HepG2 (cell line): ENCODE results near the gene ATP9A. TPM values are rescaled to one million over a fixed set of nuclear protein-coding genes. Genes with fewer than 3 reads are reported as not detected.

ENCODE experiments used
- DNMT3B ChIP-seq: conservative IDR thresholded peaks from 2 replicates; pipeline ENCODE4 v1.6.1; 2016; ENCODE audit warnings: missing biosample characterization, control low read depth
- ELF4 ChIP-seq: sonication (generic); formaldehyde crosslinking; IDR thresholded peaks from 2 replicates; pipeline ENCODE4 v1.5.0; 2020; ENCODE audit warnings: missing genetic modification reagents, mild to moderate bottlenecking, moderate library complexity, borderline replicate concordance
- GFI1 ChIP-seq: sonication (generic); formaldehyde crosslinking; IDR thresholded peaks from 2 replicates; pipeline ENCODE4 v1.5.0; 2020; ENCODE audit warnings: missing genetic modification reagents, mild to moderate bottlenecking, borderline replicate concordance
- HDAC1 ChIP-seq: sonication (generic); formaldehyde crosslinking; IDR thresholded peaks from 2 replicates; pipeline ENCODE4 v1.5.1; 2020; ENCODE audit warnings: mild to moderate bottlenecking, missing genetic modification reagents
- HNRNPL ChIP-seq: fragments of 200-400 bp; formaldehyde crosslinking; IDR thresholded peaks from 2 replicates; pipeline ENCODE4 v1.6.1; 2017; ENCODE audit warnings: mild to moderate bottlenecking, low read depth, low read length
- KAT8 ChIP-seq: IDR thresholded peaks from 2 replicates; pipeline ENCODE4 v1.6.1; 2016; ENCODE audit warnings: missing genetic modification reagents, missing compliant biosample characterization
- KDM2A ChIP-seq: sonication (generic); formaldehyde crosslinking; IDR thresholded peaks from 2 replicates; pipeline ENCODE4 v1.4.0; 2020; ENCODE audit warnings: low read depth, missing genetic modification reagents, borderline replicate concordance
- KDM3A ChIP-seq: IDR thresholded peaks from 2 replicates; pipeline ENCODE4 v1.6.1; 2018; ENCODE audit warnings: low read depth, missing compliant biosample characterization
- KDM5B ChIP-seq: sonication (generic); formaldehyde crosslinking; IDR thresholded peaks from 2 replicates; pipeline ENCODE4 v1.4.0; 2020; ENCODE audit warnings: missing genetic modification reagents, mild to moderate bottlenecking, borderline replicate concordance
- KLF11 ChIP-seq: IDR thresholded peaks from 2 replicates; pipeline ENCODE4 v1.6.1; 2016; ENCODE audit warnings: missing compliant biosample characterization
- NCOA2 ChIP-seq: sonication (generic); formaldehyde crosslinking; IDR thresholded peaks from 2 replicates; pipeline ENCODE4 v1.8.0; 2022; ENCODE audit warnings: inconsistent platforms
- NFIC ChIP-seq: IDR thresholded peaks from 2 replicates; pipeline ENCODE4 v1.6.1; 2012; ENCODE audit warnings: mild to moderate bottlenecking, low read length, inconsistent platforms
- SMAD1 ChIP-seq: sonication (generic); formaldehyde crosslinking; IDR thresholded peaks from 2 replicates; pipeline ENCODE4 v1.4.0; 2020; ENCODE audit warnings: missing genetic modification reagents, low read depth, mild to moderate bottlenecking, borderline replicate concordance
- SRF ChIP-seq: IDR thresholded peaks from 2 replicates; pipeline ENCODE4 v1.6.1; 2011; ENCODE audit warnings: mild to moderate bottlenecking, low read depth, low read length, moderate library complexity
- ZNF230 ChIP-seq: sonication (generic); formaldehyde crosslinking; IDR thresholded peaks from 2 replicates; pipeline ENCODE4 v1.4.0; 2020; ENCODE audit warnings: mild to moderate bottlenecking, missing genetic modification reagents
- ZNF644 ChIP-seq: IDR thresholded peaks from 2 replicates; pipeline ENCODE4 v1.6.1; 2016; ENCODE audit warnings: low read depth
- ZNF672 ChIP-seq: sonication (generic); formaldehyde crosslinking; IDR thresholded peaks from 2 replicates; pipeline ENCODE4 v1.8.1; 2022; ENCODE audit warnings: missing genetic modification reagents
- ZNF790 ChIP-seq: sonication (generic); formaldehyde crosslinking; IDR thresholded peaks from 2 replicates; pipeline ENCODE4 v1.8.0; 2022; ENCODE audit warnings: missing genetic modification reagents, mild to moderate bottlenecking, borderline replicate concordance
- polyA plus RNA-seq, 8 experiments: library from polyadenylated mRNA; depleted of rRNA in 3 of 8; stranded (reverse) in 7 of 8; unstranded in 1 of 8; fragments of >200 nt; fragmentation: Illumina TruSeq in 4 of 8; extraction: Trizol in 4 of 8; gene quantifications; 2 replicates each; pipeline versions ENCODE4 v1.2.1 to v1.2.3, GENCODE V29; 2011 to 2016; ENCODE audit warnings: low read depth in 4 of 8, missing spikeins in 1 of 8, mixed read lengths in 1 of 8; ENCODE audit not compliant: insufficient read depth in 1 of 8
- total RNA-seq, 5 experiments: library from RNA; depleted of rRNA; stranded (reverse); fragments of >200 nt; fragmentation: Illumina TruSeq; extraction: Trizol; gene quantifications; 2 replicates each; pipeline ENCODE4 v1.2.3, GENCODE V29; 2016; ENCODE audit warnings: low read depth in 1 of 5
- TF ChIP-seq, protein P1 (sequence below): sonication (generic); formaldehyde crosslinking; IDR thresholded peaks from 2 replicates; pipeline ENCODE4 v1.4.0; 2020; ENCODE audit warnings: missing genetic modification reagents
- TF ChIP-seq, protein P2 (sequence below): sonication (generic); formaldehyde crosslinking; IDR thresholded peaks from 2 replicates; pipeline ENCODE4 v1.4.0; 2020; ENCODE audit warnings: missing genetic modification reagents, borderline replicate concordance
- TF ChIP-seq, protein P3 (sequence below): IDR thresholded peaks from 2 replicates; pipeline ENCODE4 v1.6.1; 2016; ENCODE audit warnings: low read depth, borderline replicate concordance
- TF ChIP-seq, protein P4 (sequence below): sonication (generic); formaldehyde crosslinking; IDR thresholded peaks from 2 replicates; pipeline ENCODE4 v1.5.0; 2020; ENCODE audit warnings: mild to moderate bottlenecking, missing genetic modification reagents, moderate library complexity
- TF ChIP-seq, protein P5 (sequence below): conservative IDR thresholded peaks from 2 replicates; pipeline ENCODE4 v1.6.1; 2018; ENCODE audit warnings: missing genetic modification reagents

The ATP9A gene
- total and polyA plus RNA-seq, 2 of the 13 experiments (the other 11 are each of a cell fraction or from before 2014, with no cell fraction given): 11.8 to 18.5 TPM

DNA sequence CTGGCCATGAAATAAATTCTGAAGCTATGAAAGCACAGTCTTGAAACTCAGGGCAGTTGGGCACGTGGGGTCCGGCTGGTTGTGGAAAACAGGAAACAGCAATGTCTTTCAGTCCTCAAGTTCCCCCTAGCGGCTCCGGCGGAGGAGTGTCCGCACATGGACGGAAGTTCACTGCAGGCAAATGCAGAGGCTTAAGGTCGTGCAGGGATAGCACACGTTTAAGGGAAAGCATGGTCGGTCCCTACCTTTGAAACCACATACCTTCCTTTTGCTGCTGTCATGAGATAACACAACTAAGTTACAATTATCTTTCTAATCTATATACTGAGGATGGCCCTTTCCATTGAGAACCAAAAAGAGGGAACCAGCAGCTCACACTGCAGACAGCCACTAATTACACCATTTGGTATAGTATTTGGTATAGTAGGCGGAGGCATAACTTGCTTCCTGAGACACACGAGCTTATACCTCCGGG is 173.1 kb downstream of the ATP9A start (continued):
- TF ChIP-seq, protein P1, sequence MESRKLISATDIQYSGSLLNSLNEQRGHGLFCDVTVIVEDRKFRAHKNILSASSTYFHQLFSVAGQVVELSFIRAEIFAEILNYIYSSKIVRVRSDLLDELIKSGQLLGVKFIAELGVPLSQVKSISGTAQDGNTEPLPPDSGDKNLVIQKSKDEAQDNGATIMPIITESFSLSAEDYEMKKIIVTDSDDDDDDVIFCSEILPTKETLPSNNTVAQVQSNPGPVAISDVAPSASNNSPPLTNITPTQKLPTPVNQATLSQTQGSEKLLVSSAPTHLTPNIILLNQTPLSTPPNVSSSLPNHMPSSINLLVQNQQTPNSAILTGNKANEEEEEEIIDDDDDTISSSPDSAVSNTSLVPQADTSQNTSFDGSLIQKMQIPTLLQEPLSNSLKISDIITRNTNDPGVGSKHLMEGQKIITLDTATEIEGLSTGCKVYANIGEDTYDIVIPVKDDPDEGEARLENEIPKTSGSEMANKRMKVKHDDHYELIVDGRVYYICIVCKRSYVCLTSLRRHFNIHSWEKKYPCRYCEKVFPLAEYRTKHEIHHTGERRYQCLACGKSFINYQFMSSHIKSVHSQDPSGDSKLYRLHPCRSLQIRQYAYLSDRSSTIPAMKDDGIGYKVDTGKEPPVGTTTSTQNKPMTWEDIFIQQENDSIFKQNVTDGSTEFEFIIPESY (CRISPR knock-in tag): peak; percentile 57; the same call in 1 of the 2 replicates
- 0 out of 2 replicates have a peak, but pooled peaks have one; percentile 11 for TF ChIP-seq GFI1 (CRISPR knock-in tag)
- TF ChIP-seq ZNF672 (CRISPR knock-in tag): no peak
- 0 out of 2 replicates have a peak, but pooled peaks have one; percentile 68 for TF ChIP-seq DNMT3B
- peak; percentile 94 for TF ChIP-seq KDM2A (CRISPR knock-in tag)
- TF ChIP-seq ZNF644: 0 out of 2 replicates have a peak, but pooled peaks have one; percentile 10
- peak; percentile 73; the same call in 1 of the 2 replicates for TF ChIP-seq ELF4 (CRISPR knock-in tag)
- no peak for TF ChIP-seq HNRNPL
- TF ChIP-seq, protein P2, sequence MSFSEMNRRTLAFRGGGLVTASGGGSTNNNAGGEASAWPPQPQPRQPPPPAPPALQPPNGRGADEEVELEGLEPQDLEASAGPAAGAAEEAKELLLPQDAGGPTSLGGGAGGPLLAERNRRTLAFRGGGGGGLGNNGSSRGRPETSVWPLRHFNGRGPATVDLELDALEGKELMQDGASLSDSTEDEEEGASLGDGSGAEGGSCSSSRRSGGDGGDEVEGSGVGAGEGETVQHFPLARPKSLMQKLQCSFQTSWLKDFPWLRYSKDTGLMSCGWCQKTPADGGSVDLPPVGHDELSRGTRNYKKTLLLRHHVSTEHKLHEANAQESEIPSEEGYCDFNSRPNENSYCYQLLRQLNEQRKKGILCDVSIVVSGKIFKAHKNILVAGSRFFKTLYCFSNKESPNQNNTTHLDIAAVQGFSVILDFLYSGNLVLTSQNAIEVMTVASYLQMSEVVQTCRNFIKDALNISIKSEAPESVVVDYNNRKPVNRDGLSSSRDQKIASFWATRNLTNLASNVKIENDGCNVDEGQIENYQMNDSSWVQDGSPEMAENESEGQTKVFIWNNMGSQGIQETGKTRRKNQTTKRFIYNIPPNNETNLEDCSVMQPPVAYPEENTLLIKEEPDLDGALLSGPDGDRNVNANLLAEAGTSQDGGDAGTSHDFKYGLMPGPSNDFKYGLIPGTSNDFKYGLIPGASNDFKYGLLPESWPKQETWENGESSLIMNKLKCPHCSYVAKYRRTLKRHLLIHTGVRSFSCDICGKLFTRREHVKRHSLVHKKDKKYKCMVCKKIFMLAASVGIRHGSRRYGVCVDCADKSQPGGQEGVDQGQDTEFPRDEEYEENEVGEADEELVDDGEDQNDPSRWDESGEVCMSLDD (CRISPR knock-in tag): no peak
- 0 out of 2 replicates have a peak, but pooled peaks have one; percentile 38 for TF ChIP-seq SMAD1 (CRISPR knock-in tag)
- 0 out of 2 replicates have a peak, but pooled peaks have one; percentile 28 for TF ChIP-seq SRF
- TF ChIP-seq, protein P3, sequence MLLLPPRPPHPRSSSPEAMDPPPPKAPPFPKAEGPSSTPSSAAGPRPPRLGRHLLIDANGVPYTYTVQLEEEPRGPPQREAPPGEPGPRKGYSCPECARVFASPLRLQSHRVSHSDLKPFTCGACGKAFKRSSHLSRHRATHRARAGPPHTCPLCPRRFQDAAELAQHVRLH (CRISPR knock-in tag): peak; percentile 92
- no peak for TF ChIP-seq ZNF230 (CRISPR knock-in tag)
- TF ChIP-seq, protein P4, sequence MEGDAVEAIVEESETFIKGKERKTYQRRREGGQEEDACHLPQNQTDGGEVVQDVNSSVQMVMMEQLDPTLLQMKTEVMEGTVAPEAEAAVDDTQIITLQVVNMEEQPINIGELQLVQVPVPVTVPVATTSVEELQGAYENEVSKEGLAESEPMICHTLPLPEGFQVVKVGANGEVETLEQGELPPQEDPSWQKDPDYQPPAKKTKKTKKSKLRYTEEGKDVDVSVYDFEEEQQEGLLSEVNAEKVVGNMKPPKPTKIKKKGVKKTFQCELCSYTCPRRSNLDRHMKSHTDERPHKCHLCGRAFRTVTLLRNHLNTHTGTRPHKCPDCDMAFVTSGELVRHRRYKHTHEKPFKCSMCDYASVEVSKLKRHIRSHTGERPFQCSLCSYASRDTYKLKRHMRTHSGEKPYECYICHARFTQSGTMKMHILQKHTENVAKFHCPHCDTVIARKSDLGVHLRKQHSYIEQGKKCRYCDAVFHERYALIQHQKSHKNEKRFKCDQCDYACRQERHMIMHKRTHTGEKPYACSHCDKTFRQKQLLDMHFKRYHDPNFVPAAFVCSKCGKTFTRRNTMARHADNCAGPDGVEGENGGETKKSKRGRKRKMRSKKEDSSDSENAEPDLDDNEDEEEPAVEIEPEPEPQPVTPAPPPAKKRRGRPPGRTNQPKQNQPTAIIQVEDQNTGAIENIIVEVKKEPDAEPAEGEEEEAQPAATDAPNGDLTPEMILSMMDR: peak; percentile 99
- peak; percentile 85 for TF ChIP-seq KDM3A (CRISPR knock-in tag)
- no peak for TF ChIP-seq NFIC
- TF ChIP-seq KDM5B: peak; percentile 67; the same call in 1 of the 2 replicates
- 0 out of 2 replicates have a peak, but pooled peaks have one; percentile 50 for TF ChIP-seq ZNF790 (CRISPR knock-in tag)
- TF ChIP-seq NCOA2 (CRISPR knock-in tag): peak; percentile 42
- peak; percentile 77; the same call in 1 of the 2 replicates for TF ChIP-seq KAT8 (CRISPR knock-in tag)
- no peak; the same call in 1 of the 2 replicates for TF ChIP-seq KLF11 (CRISPR knock-in tag)
- TF ChIP-seq, protein P5, sequence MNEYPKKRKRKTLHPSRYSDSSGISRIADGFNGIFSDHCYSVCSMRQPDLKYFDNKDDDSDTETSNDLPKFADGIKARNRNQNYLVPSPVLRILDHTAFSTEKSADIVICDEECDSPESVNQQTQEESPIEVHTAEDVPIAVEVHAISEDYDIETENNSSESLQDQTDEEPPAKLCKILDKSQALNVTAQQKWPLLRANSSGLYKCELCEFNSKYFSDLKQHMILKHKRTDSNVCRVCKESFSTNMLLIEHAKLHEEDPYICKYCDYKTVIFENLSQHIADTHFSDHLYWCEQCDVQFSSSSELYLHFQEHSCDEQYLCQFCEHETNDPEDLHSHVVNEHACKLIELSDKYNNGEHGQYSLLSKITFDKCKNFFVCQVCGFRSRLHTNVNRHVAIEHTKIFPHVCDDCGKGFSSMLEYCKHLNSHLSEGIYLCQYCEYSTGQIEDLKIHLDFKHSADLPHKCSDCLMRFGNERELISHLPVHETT (CRISPR knock-in tag): no peak
- TF ChIP-seq HDAC1 (CRISPR knock-in tag): peak; percentile 49; the same call in 1 of the 2 replicates
